ENCODE data around the gene PLCL1. TPM values are rescaled to one million over a fixed set of nuclear protein-coding genes. Genes with fewer than 3 reads are reported as not detected.
"Not testable (repeated sequence)": the region's sequence is repeated elsewhere in the genome, so short reads cannot be mapped to it uniquely, and the experiment has no call there.

PLCL1 gene
- total and polyA plus RNA-seq, 7 donors = 4.3 to 25.4 (median 12.6) TPM

- Histone ChIP-seq H3K4me1 (peaks cover 11% of the 10 kb centered on the region), H3K36me3 (ENCODE audit: insufficient read depth in 1 of 2, low read depth in 1 of 2) (no peaks in the 10 kb centered on the region), H3K27ac (no peak overlapping the region), H3K27me3 (ENCODE audit: insufficient read depth in 3 of 3, low read length in 2 of 3) (no peaks in the 10 kb centered on the region), H3K9me3 (peaks cover 8% of the 10 kb centered on the region), H3K4me3 (no peak overlapping the region)
- WGBS, 3 donors = 40 to 51% (median 47%) methylated on average over 4 of the region's 4 CpGs
- TF ChIP-seq, protein P1, sequence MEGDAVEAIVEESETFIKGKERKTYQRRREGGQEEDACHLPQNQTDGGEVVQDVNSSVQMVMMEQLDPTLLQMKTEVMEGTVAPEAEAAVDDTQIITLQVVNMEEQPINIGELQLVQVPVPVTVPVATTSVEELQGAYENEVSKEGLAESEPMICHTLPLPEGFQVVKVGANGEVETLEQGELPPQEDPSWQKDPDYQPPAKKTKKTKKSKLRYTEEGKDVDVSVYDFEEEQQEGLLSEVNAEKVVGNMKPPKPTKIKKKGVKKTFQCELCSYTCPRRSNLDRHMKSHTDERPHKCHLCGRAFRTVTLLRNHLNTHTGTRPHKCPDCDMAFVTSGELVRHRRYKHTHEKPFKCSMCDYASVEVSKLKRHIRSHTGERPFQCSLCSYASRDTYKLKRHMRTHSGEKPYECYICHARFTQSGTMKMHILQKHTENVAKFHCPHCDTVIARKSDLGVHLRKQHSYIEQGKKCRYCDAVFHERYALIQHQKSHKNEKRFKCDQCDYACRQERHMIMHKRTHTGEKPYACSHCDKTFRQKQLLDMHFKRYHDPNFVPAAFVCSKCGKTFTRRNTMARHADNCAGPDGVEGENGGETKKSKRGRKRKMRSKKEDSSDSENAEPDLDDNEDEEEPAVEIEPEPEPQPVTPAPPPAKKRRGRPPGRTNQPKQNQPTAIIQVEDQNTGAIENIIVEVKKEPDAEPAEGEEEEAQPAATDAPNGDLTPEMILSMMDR (IDR thresholded peaks at IDR 0.05) = no peak
- intact Hi-C loops (cut with DNase I) = no loop called here
- ATAC-seq (no peak), DNase-seq (no peak)
Observed at GRCh38 chr2:198016243-198016642, 211.8 kb downstream of the PLCL1 start.

- Histone ChIP-seq H3K27me3 (ENCODE audit: insufficient read depth in 3 of 3, low read length in 2 of 3) (no peaks in the 10 kb centered on the region), H3K4me1 (peaks cover 11% of the 10 kb centered on the region), H3K4me3 (no peak overlapping the region), H3K36me3 (ENCODE audit: insufficient read depth in 1 of 2, low read depth in 1 of 2) (no peaks in the 10 kb centered on the region), H3K9me3 (peaks cover 3% of the 10 kb centered on the region), H3K27ac (no peak overlapping the region)
- 28 to 30% (median 30%) methylated on average over 2 of the region's 2 CpGs for WGBS, 3 donors
- intact Hi-C loops (cut with DNase I) = no loop called here
- no peak for DNase-seq
- TF ChIP-seq, protein P1 (IDR thresholded peaks at IDR 0.05) = no peak
- ATAC-seq = no peak
Observed at GRCh38 chr2:198017068-198017467, 212.7 kb downstream of the PLCL1 start.

GRCh38 chr2:198028955-198029354 is 224.6 kb downstream of the PLCL1 start:
- Histone ChIP-seq H3K36me3 (ENCODE audit: insufficient read depth in 1 of 2, low read depth in 1 of 2) (no peaks in the 10 kb centered on the region), H3K4me3 (no peak overlapping the region), H3K4me1 (peaks cover 10% of the 10 kb centered on the region), H3K27me3 (ENCODE audit: insufficient read depth in 3 of 3, low read length in 2 of 3) (no peaks in the 10 kb centered on the region), H3K27ac (no peak overlapping the region), H3K9me3 (no peaks in the 10 kb centered on the region)
- DNase-seq (no peak), ATAC-seq (no peak)
- intact Hi-C loops (cut with DNase I) = no loop called here
- WGBS, 3 donors = 20 to 49% (median 32%) methylated on average over 1 of the region's 1 CpG
- TF ChIP-seq, protein P1 (IDR thresholded peaks at IDR 0.05) = no peak

- peaks cover 10% of the 10 kb centered on the region for H3K4me1 ChIP-seq
- intact Hi-C loops (cut with DNase I); DNase-seq; H3K27me3 ChIP-seq (ENCODE audit: insufficient read depth in 3 of 3, low read length in 2 of 3); H3K9me3 ChIP-seq; H3K4me3 ChIP-seq; H3K27ac ChIP-seq; ATAC-seq; H3K36me3 ChIP-seq (ENCODE audit: insufficient read depth in 1 of 2, low read depth in 1 of 2): not testable (repeated sequence)
- 47 to 58% (median 53%) methylated on average over 3 to 5 of the region's 5 CpGs for WGBS, 3 donors
Observed at GRCh38 chr2:198029576-198029975, 225.2 kb downstream of the PLCL1 start.

GRCh38 chr2:198033626-198034025 is 229.2 kb downstream of the PLCL1 start:
- Histone ChIP-seq H3K9me3 (no peaks in the 10 kb centered on the region), H3K4me1 (peaks cover 10% of the 10 kb centered on the region), H3K27me3 (ENCODE audit: insufficient read depth in 3 of 3, low read length in 2 of 3) (no peaks in the 10 kb centered on the region), H3K36me3 (ENCODE audit: insufficient read depth in 1 of 2, low read depth in 1 of 2) (no peaks in the 10 kb centered on the region), H3K4me3 (no peak overlapping the region), H3K27ac (no peak overlapping the region)
- no peak for ATAC-seq
- intact Hi-C loops (cut with DNase I) = no loop called here
- DNase-seq = no peak
- TF ChIP-seq, protein P1 (IDR thresholded peaks at IDR 0.05) = no peak
- 86 to 88% (median 88%) methylated on average over 5 of the region's 5 CpGs for WGBS, 3 donors
